GM18517 (cell line): ENCODE results near the gene ANP32A.

Experiments used
- ATAC-seq: cut with Tn5 transposase; IDR thresholded peaks from one replicate; pipeline ENCODE4 v1.9.1; 2021; ENCODE audit warnings: mild to moderate bottlenecking, moderate library complexity; ENCODE audit not compliant: unreplicated experiment

ANP32A gene

GRCh38 chr15:68821190-68821840, 620 bp upstream of the ANP32A start:
- no peak for ATAC-seq

GRCh38 chr15:68819495-68820294, 1.0 kb downstream of the ANP32A start:
- no peak for ATAC-seq

- no peak for ATAC-seq
Measured at GRCh38 chr15:68818769-68819494, 1.8 kb downstream of the ANP32A start.

- ATAC-seq, result peak; percentile 29
Measured at GRCh38 chr15:68818066-68818768, 2.5 kb downstream of the ANP32A start.

GRCh38 chr15:68817304-68818065, 3.2 kb downstream of the ANP32A start:
- peak; percentile 25 for ATAC-seq

GRCh38 chr15:68816795-68817303, 3.8 kb downstream of the ANP32A start:
- no peak for ATAC-seq

GRCh38 chr15:68816158-68816557, 4.5 kb downstream of the ANP32A start:
- ATAC-seq, result no peak

- no peak for ATAC-seq
Measured at GRCh38 chr15:68815598-68815997, 5.1 kb downstream of the ANP32A start.

- ATAC-seq, result no peak
Measured at GRCh38 chr15:68814596-68814995, 6.1 kb downstream of the ANP32A start.

- ATAC-seq, result no peak
Measured at GRCh38 chr15:68812597-68813431, 7.9 kb downstream of the ANP32A start.

- ATAC-seq, result no peak
Measured at GRCh38 chr15:68812069-68812468, 8.6 kb downstream of the ANP32A start.

- ATAC-seq, result no peak
Measured at GRCh38 chr15:68809517-68809916, 11.2 kb downstream of the ANP32A start.

GRCh38 chr15:68808770-68809169, 11.9 kb downstream of the ANP32A start:
- ATAC-seq, result no peak

GRCh38 chr15:68808091-68808490, 12.6 kb downstream of the ANP32A start:
- no peak for ATAC-seq

GRCh38 chr15:68807249-68807648, 13.4 kb downstream of the ANP32A start:
- no peak for ATAC-seq

GRCh38 chr15:68806220-68807060, 14.3 kb downstream of the ANP32A start:
- no peak for ATAC-seq

GRCh38 chr15:68802373-68802772, 18.3 kb downstream of the ANP32A start:
- no peak for ATAC-seq

GRCh38 chr15:68801572-68802148, 19.0 kb downstream of the ANP32A start:
- no peak for ATAC-seq
